Liver (tissue), 9 donors: ENCODE data around the gene TMEM163. TPM values are rescaled to one million over a fixed set of nuclear protein-coding genes. Genes with fewer than 3 reads are reported as not detected.

Source experiments
- DNase-seq: peaks from one replicate; pipeline ENCODE4 v3.0.0-alpha.2; 2017; ENCODE audit warnings: low spot score
- H3K27ac ChIP-seq, 2 donors: one replicate each; pipeline ENCODE4 v1.7.0; 2013; ENCODE audit warnings: inconsistent platforms in 2 of 2, low read length in 2 of 2, control low read depth in 1 of 2, low read depth in 1 of 2, mild to moderate bottlenecking in 1 of 2
- H3K27me3 ChIP-seq, 4 donors: one replicate each; pipeline versions ENCODE4 v1.6.1 to v1.7.0; 2013; ENCODE audit warnings: low read length in 3 of 4, inconsistent platforms in 1 of 4, mild to moderate bottlenecking in 1 of 4, moderate library complexity in 1 of 4; ENCODE audit not compliant: control insufficient read depth in 4 of 4, insufficient read depth in 4 of 4
- H3K36me3 ChIP-seq, 4 donors: one replicate each; pipeline versions ENCODE4 v1.6.1 to v1.7.0; 2013; ENCODE audit warnings: low read length in 3 of 4, mild to moderate bottlenecking in 3 of 4, low read depth in 1 of 4, moderate library complexity in 1 of 4; ENCODE audit not compliant: control insufficient read depth in 4 of 4, insufficient read depth in 3 of 4
- H3K4me1 ChIP-seq, 4 donors: one replicate each; pipeline versions ENCODE4 v1.6.1 to v1.7.0; 2013; ENCODE audit warnings: low read length in 3 of 4, mild to moderate bottlenecking in 3 of 4, moderate library complexity in 1 of 4; ENCODE audit not compliant: control insufficient read depth in 4 of 4, insufficient read depth in 4 of 4
- H3K4me3 ChIP-seq, 3 donors: one replicate each; pipeline versions ENCODE4 v1.6.1 to v1.7.0; 2013; ENCODE audit warnings: low read length in 3 of 3, control low read depth in 1 of 3, low read depth in 1 of 3, mild to moderate bottlenecking in 1 of 3
- H3K9ac ChIP-seq, 2 donors: one replicate each; pipeline ENCODE4 v1.7.0; 2013; ENCODE audit warnings: low read length in 2 of 2, mild to moderate bottlenecking in 2 of 2, moderate library complexity in 2 of 2, control low read depth in 1 of 2, low read depth in 1 of 2
- H3K9me3 ChIP-seq, 4 donors: one replicate each; pipeline versions ENCODE4 v1.6.1 to v1.7.0; 2013; ENCODE audit warnings: low read length in 3 of 4; ENCODE audit not compliant: control insufficient read depth in 4 of 4
- CTCF ChIP-seq: fragments of 150-350 bp; IDR thresholded peaks from 2 replicates; pipeline ENCODE4 v1.5.1; 2017; ENCODE audit warnings: improper control_type of control experiment, low read depth, low read length; ENCODE audit not compliant: missing input control
- EGR1 ChIP-seq, 2 donors: IDR thresholded peaks; 2 replicates each; pipeline ENCODE4 v1.6.1; 2016 to 2018; ENCODE audit warnings: antibody characterized with exemption in 2 of 2, low read depth in 2 of 2
- FOXA1 ChIP-seq: IDR thresholded peaks from 2 replicates; pipeline ENCODE4 v1.6.1; 2016; ENCODE audit warnings: antibody characterized with exemption
- FOXA2 ChIP-seq: IDR thresholded peaks from 2 replicates; pipeline ENCODE4 v1.6.1; 2016; ENCODE audit warnings: antibody characterized with exemption
- GABPA ChIP-seq, 2 donors: IDR thresholded peaks in 1 of 2; conservative IDR thresholded peaks in 1 of 2; 2 replicates each; pipeline ENCODE4 v1.6.1; 2016; ENCODE audit warnings: antibody characterized with exemption in 2 of 2, mild to moderate bottlenecking in 1 of 2, moderate library complexity in 1 of 2
- HNF4A ChIP-seq, 2 donors: conservative IDR thresholded peaks; 2 replicates each; pipeline ENCODE4 v1.6.1; 2016; ENCODE audit warnings: antibody characterized with exemption in 2 of 2, mild to moderate bottlenecking in 2 of 2
- HNF4G ChIP-seq: IDR thresholded peaks from 2 replicates; pipeline ENCODE4 v1.6.1; 2016; ENCODE audit warnings: antibody characterized with exemption
- JUND ChIP-seq, 2 donors: IDR thresholded peaks; 2 replicates each; pipeline ENCODE4 v1.6.1; 2016; ENCODE audit warnings: antibody characterized with exemption in 2 of 2
- NR2F2 ChIP-seq: IDR thresholded peaks from 2 replicates; pipeline ENCODE4 v1.6.1; 2016; ENCODE audit warnings: antibody characterized with exemption
- RAD21 ChIP-seq, 2 donors: IDR thresholded peaks; 2 replicates each; pipeline ENCODE4 v1.6.1; 2016; ENCODE audit warnings: antibody characterized with exemption in 2 of 2, mild to moderate bottlenecking in 2 of 2
- REST ChIP-seq: IDR thresholded peaks from 2 replicates; pipeline ENCODE4 v1.6.1; 2016; ENCODE audit warnings: antibody characterized with exemption, mild to moderate bottlenecking
- RXRA ChIP-seq, 2 donors: IDR thresholded peaks; 2 replicates each; pipeline ENCODE4 v1.6.1; 2017 to 2018; ENCODE audit warnings: antibody characterized with exemption in 2 of 2, mild to moderate bottlenecking in 1 of 2
- SP1 ChIP-seq: IDR thresholded peaks from 2 replicates; pipeline ENCODE4 v1.6.1; 2018; ENCODE audit warnings: antibody characterized with exemption, mild to moderate bottlenecking
- TAF1 ChIP-seq: conservative IDR thresholded peaks from 2 replicates; pipeline ENCODE4 v1.6.1; 2016; ENCODE audit warnings: antibody characterized with exemption, mild to moderate bottlenecking
- YY1 ChIP-seq: IDR thresholded peaks from 2 replicates; pipeline ENCODE4 v1.6.1; 2016; ENCODE audit warnings: antibody characterized with exemption, mild to moderate bottlenecking
- ZBTB33 ChIP-seq: IDR thresholded peaks from 2 replicates; pipeline ENCODE4 v1.6.1; 2016; ENCODE audit warnings: antibody characterized with exemption
- WGBS: extraction: QIAGEN DNeasy Blood & Tissue Kit; methylation state at CpG from one replicate; pipeline ENCODE4 v1.1.7; 2013; 5-methylcytosine and 5-hydroxymethylcytosine counted together
- polyA plus RNA-seq, 2 donors: library from polyadenylated mRNA; stranded (reverse) in 1 of 2; unstranded in 1 of 2; fragments of 200-250 nt in 1 of 2; fragments of >200 nt in 1 of 2; fragmentation: Nextera tagmentation in 1 of 2; extraction: Ambion mirVana in 1 of 2; gene quantifications; one replicate each; pipeline versions ENCODE4 v1.2.1 to v1.2.3, GENCODE V29; 2013 to 2015
- total RNA-seq, 2 donors: library from RNA; depleted of rRNA; stranded (reverse); fragments of >200 nt; gene quantifications; one replicate each; pipeline ENCODE4 v1.2.3, GENCODE V29; 2014
- TF ChIP-seq, protein P1 (sequence below): IDR thresholded peaks from 2 replicates; pipeline ENCODE4 v1.6.1; 2016; ENCODE audit warnings: antibody characterized with exemption
- TF ChIP-seq, protein P2 (sequence below): IDR thresholded peaks from 2 replicates; pipeline ENCODE4 v1.6.1; 2016; ENCODE audit warnings: antibody characterized with exemption
- donor health status: healthy.
- donor health status: healthy.
- donor health status: healthy.
- donor health status: healthy.
- donor health status: healthy.

The TMEM163 gene
- total and polyA plus RNA-seq, 4 donors = 0.08 to 0.48 (median 0.25) TPM

DNA sequence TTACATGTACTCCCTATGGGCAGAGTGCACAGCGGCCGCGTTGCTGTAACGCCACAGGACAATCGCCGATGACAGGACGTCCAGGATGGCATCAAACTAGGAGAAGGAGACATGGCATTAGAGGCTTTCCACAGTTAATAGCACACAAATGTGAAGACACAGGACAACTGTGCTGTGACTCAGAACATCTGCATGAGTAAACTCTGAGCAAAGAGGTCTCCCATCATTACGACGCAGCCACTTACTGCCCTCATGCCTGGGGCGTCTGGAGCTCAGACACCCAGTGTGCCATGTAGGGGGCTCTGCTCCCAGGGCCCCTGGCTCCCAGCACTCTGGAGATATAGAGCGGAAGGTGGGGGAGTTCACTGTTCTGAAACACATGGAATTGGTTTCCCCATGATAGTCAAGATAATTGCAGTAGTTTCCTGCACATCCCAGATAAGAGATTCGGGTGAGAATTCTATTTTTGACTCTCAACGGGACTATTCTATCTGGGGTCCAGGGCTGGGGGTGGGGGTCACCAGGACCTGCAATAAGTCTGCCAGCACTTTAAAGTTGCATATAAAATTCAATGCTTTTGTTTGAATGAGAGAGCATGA lies 168.1 kb downstream of the TMEM163 start:
- no peaks in the 10 kb centered on the region for H3K4me1 ChIP-seq
- H3K9ac ChIP-seq = no peak overlapping the region
- H3K27ac ChIP-seq = no peak overlapping the region
- no peak for DNase-seq
- no peaks in the 10 kb centered on the region for H3K9me3 ChIP-seq
- H3K36me3 ChIP-seq = no peaks in the 10 kb centered on the region
- no peak for TF ChIP-seq REST
- TF ChIP-seq JUND (IDR thresholded peaks at IDR 0.05) = no peak
- no peak for TF ChIP-seq HNF4G
- H3K27me3 ChIP-seq = no peaks in the 10 kb centered on the region
- WGBS = 85% methylated on average over 13 of the region's 13 CpGs
- H3K4me3 ChIP-seq = no peak overlapping the region

DNA sequence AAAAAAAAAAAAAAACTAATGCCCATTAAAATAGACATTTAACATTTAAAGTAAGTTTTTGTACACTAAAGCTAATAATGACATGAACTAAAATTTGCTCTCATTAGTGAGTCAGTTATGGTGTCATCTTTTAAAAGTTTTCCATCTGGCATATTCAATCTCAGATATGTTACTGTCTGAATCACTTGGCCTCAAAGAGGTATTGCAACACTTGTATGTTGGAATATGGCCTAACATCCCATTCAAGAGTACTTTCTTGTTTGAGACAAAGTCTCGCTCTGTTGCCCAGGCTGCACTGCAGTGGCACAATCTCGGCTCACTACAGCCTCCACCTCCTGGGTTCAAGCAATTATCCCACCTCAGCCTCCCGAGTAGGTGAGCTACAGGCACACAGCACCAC lies 169.7 kb downstream of the TMEM163 start:
- Histone ChIP-seq H3K4me1 (no peaks in the 10 kb centered on the region), H3K9me3 (no peaks in the 10 kb centered on the region), H3K27me3 (no peaks in the 10 kb centered on the region), H3K27ac (no peak overlapping the region), H3K9ac (no peak overlapping the region), H3K36me3 (no peaks in the 10 kb centered on the region), H3K4me3 (no peak overlapping the region)
- DNase-seq = no peak
- 59% methylated on average over 3 of the region's 3 CpGs for WGBS
- no peak for TF ChIP-seq HNF4A (conservative IDR thresholded peaks at IDR 0.05)
- no peak for TF ChIP-seq EGR1 (IDR thresholded peaks at IDR 0.05; ENCODE audit: low read depth in 2 of 2)
- TF ChIP-seq NR2F2 = no peak
- TF ChIP-seq, protein P1, sequence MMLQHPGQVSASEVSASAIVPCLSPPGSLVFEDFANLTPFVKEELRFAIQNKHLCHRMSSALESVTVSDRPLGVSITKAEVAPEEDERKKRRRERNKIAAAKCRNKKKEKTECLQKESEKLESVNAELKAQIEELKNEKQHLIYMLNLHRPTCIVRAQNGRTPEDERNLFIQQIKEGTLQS = no peak
- TF ChIP-seq RAD21 (IDR thresholded peaks at IDR 0.05) = no peak
- TF ChIP-seq SP1 = no peak
- no peak for TF ChIP-seq ZBTB33
- TF ChIP-seq RXRA (IDR thresholded peaks at IDR 0.05) = no peak
- TF ChIP-seq JUND (IDR thresholded peaks at IDR 0.05) = no peak
- TF ChIP-seq HNF4G = no peak
- TF ChIP-seq GABPA (IDR thresholded peaks at IDR 0.05 in 1 of 2, conservative IDR thresholded peaks at IDR 0.05 in 1 of 2) = no peak
- TF ChIP-seq YY1 = no peak

DNA sequence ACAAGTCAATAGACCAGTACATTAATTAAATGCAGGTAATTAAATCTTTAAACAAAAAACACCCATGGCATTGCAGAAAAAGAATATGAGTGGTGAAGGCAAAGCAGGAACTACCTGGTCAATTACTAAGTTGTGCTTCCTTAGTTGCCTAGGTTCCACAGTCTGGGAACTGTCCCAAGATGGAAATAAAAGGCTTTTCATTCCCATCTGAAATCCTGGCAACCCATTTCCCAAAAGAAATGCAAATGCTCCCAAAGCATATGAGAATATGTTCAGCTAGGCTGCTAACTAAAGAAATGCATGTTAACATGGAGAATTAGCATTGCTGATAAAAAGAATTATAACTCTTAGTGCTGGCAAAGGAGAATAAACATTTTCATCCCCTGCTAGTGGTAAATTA lies 177.8 kb downstream of the TMEM163 start:
- H3K27ac ChIP-seq = no peak overlapping the region
- H3K27me3 ChIP-seq = no peaks in the 10 kb centered on the region
- H3K9ac ChIP-seq = no peak overlapping the region
- no peaks in the 10 kb centered on the region for H3K4me1 ChIP-seq
- no peak overlapping the region for H3K4me3 ChIP-seq
- H3K9me3 ChIP-seq = peaks cover 0 to 2% (median 0%) of the 10 kb centered on the region in 4 donors
- H3K36me3 ChIP-seq = no peaks in the 10 kb centered on the region
- no peak for DNase-seq
- TF ChIP-seq FOXA2 = no peak
- TF ChIP-seq EGR1 (IDR thresholded peaks at IDR 0.05; ENCODE audit: low read depth in 2 of 2) = no peak
- TF ChIP-seq CTCF = no peak
- no peak for TF ChIP-seq HNF4G
- no peak for TF ChIP-seq NR2F2
- no peak for TF ChIP-seq TAF1
- TF ChIP-seq FOXA1 = no peak
- TF ChIP-seq, protein P1 = no peak
- no peak for TF ChIP-seq RAD21 (IDR thresholded peaks at IDR 0.05)
- TF ChIP-seq, protein P2, sequence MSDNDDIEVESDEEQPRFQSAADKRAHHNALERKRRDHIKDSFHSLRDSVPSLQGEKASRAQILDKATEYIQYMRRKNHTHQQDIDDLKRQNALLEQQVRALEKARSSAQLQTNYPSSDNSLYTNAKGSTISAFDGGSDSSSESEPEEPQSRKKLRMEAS = no peak
- no peak for TF ChIP-seq YY1
- TF ChIP-seq ZBTB33 = no peak
- no peak for TF ChIP-seq JUND (IDR thresholded peaks at IDR 0.05)
